SU-DHL-6 (cell line): ENCODE measurements around the gene KLHL29.

Experiments used
- H2AFZ ChIP-seq: fragments of 200-600 bp; sonication (generic); 2 replicates; pipeline ENCODE4 v1.6.1; 2014; ENCODE audit warnings: low read depth, mild to moderate bottlenecking, moderate library complexity, mixed read lengths, antibody characterized with exemption, low read length; ENCODE audit not compliant: severe bottlenecking
- H3F3A ChIP-seq: fragments of 200-600 bp; shearing (Covaris generic); 2 replicates; pipeline ENCODE4 v1.6.0; 2016; ENCODE audit warnings: antibody characterized with exemption, mild to moderate bottlenecking; ENCODE audit not compliant: insufficient read depth
- H3K27ac ChIP-seq: fragments of 200-600 bp; sonication (generic); 2 replicates; pipeline ENCODE4 v1.5.1; 2016; ENCODE audit warnings: low read depth, mild to moderate bottlenecking, low read length, moderate library complexity, mixed read lengths
- H3K27me3 ChIP-seq: fragments of 200-600 bp; sonication (generic), shearing (Covaris generic); 2 replicates; pipeline ENCODE4 v1.6.0; 2014; ENCODE audit warnings: mild to moderate bottlenecking, low read length
- H3K36me3 ChIP-seq: fragments of 200-600 bp; sonication (generic); 2 replicates; pipeline ENCODE4 v1.6.1; 2014; ENCODE audit warnings: mild to moderate bottlenecking, low read length, mixed read lengths
- H3K4me2 ChIP-seq: fragments of 300-600, 200-600 bp; shearing (Covaris generic), sonication (generic); 2 replicates; pipeline ENCODE4 v1.6.0; 2014; ENCODE audit warnings: low read length, low read depth, mild to moderate bottlenecking; ENCODE audit not compliant: poor library complexity, severe bottlenecking
- H3K4me3 ChIP-seq: fragments of 200-600 bp; sonication (generic); 2 replicates; pipeline ENCODE4 v1.5.1; 2014; ENCODE audit warnings: antibody characterized with exemption, low read length, mild to moderate bottlenecking, mixed read lengths; ENCODE audit not compliant: insufficient read depth, poor library complexity, severe bottlenecking
- H3K79me2 ChIP-seq: fragments of 200-600 bp; sonication (generic); 2 replicates; pipeline ENCODE4 v1.6.1; 2014; ENCODE audit warnings: mild to moderate bottlenecking, low read length, moderate library complexity; ENCODE audit not compliant: insufficient read depth
- H3K9ac ChIP-seq: fragments of 200-600 bp; sonication (generic); 2 replicates; pipeline ENCODE4 v1.7.0; 2014; ENCODE audit warnings: mild to moderate bottlenecking, low read length
- H3K9me2 ChIP-seq: fragments of 200-600 bp; sonication (generic); replicated peaks from 2 replicates; pipeline ENCODE4 v1.6.1; 2014; ENCODE audit warnings: low read length; ENCODE audit not compliant: insufficient read depth
- H3K9me3 ChIP-seq: fragments of 200-600 bp; sonication (generic); 2 replicates; pipeline ENCODE4 v1.6.1; 2014; ENCODE audit warnings: low read length, mixed read lengths; ENCODE audit not compliant: insufficient read depth
- H4K20me1 ChIP-seq: fragments of 200-600 bp; sonication (generic); 2 replicates; pipeline ENCODE4 v1.6.1; 2014; ENCODE audit warnings: low read depth, mild to moderate bottlenecking, antibody characterized with exemption, low read length, moderate library complexity, mixed read lengths
- EZH2phosphoT487 ChIP-seq: fragments of 200-600 bp; sonication (generic), shearing (Covaris generic); conservative IDR thresholded peaks from 2 replicates; pipeline ENCODE4 v1.6.1; 2018; ENCODE audit warnings: mild to moderate bottlenecking, antibody characterized with exemption, low read length, moderate library complexity, mixed read lengths
- TF ChIP-seq, protein P1 (sequence below): fragments of 200-600 bp; sonication (generic); IDR thresholded peaks from one replicate; pipeline ENCODE4 v1.5.1; 2017; ENCODE audit warnings: antibody characterized with exemption, mild to moderate bottlenecking, low read length, moderate library complexity; ENCODE audit not compliant: insufficient read depth, poor library complexity, severe bottlenecking

KLHL29 gene

DNA sequence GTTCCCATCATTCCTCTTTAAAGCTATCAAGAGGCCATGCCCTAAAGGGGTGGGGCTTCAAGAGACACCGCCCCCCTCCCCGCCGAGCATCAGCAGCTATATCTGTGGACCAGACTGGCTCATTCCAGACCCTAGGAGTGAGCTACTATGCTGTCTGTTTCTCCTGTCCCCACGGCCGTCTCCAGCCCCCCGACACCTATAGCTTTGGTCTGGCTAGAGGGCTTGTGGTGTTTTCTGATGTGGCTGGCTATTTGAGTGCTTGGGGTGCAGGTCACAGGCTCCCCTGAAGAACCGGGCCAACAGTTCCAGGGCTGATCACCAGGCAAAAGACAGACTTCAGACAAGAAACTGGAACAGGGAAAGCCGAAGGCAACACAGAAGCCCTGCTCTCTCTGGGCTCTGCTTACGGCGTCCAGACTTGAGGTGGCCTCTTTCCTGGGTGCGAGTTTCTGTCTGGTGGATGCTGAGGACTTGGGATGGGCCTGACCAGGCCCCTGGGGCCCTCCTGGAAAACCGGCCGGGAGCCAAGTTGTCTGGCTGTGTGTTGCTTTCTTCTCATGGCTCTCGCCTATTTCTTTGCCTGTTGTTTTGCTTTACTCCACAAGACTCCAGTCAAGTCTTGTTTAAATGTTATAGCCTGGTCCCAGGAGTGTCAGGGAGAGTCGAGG is 83.6 kb downstream of the KLHL29 start:
- Histone ChIP-seq H3K9me2 (no peaks in the 10 kb centered on the region), H3K9ac (no peak overlapping the region), H3K27me3 (no peaks in the 10 kb centered on the region), H3K9me3 (no peaks in the 10 kb centered on the region), H3K36me3 (no peaks in the 10 kb centered on the region), H4K20me1 (no peaks in the 10 kb centered on the region), H3K4me3 (no peak overlapping the region), H3K4me2 (no peak overlapping the region), H3K27ac (no peak overlapping the region), H2AFZ (no peak overlapping the region), H3F3A (no peaks in the 10 kb centered on the region), H3K79me2 (no peaks in the 10 kb centered on the region)
- no peak for TF ChIP-seq EZH2phosphoT487
- TF ChIP-seq, protein P1, sequence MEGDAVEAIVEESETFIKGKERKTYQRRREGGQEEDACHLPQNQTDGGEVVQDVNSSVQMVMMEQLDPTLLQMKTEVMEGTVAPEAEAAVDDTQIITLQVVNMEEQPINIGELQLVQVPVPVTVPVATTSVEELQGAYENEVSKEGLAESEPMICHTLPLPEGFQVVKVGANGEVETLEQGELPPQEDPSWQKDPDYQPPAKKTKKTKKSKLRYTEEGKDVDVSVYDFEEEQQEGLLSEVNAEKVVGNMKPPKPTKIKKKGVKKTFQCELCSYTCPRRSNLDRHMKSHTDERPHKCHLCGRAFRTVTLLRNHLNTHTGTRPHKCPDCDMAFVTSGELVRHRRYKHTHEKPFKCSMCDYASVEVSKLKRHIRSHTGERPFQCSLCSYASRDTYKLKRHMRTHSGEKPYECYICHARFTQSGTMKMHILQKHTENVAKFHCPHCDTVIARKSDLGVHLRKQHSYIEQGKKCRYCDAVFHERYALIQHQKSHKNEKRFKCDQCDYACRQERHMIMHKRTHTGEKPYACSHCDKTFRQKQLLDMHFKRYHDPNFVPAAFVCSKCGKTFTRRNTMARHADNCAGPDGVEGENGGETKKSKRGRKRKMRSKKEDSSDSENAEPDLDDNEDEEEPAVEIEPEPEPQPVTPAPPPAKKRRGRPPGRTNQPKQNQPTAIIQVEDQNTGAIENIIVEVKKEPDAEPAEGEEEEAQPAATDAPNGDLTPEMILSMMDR = no peak

DNA sequence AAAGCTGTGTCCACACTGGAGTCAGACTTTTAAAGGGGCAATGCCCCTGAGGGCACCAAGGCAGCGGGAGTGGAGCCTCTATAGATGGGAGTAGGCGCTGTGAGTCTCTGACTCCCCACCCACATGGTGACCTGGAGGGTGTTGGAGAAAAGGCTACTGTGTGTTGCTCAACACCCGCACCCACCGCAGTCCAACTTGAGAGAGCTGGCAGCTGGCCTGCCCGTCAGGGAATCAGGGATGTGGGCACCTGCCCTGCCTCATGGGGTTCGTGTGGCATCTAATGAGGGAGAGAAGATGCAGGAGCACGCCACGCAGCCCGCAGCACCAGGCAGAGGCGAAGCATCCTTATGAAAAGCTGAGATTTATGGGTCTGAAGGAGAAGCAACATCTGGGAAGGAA is 84.2 kb downstream of the KLHL29 start:
- no peaks in the 10 kb centered on the region for H3K27me3 ChIP-seq

DNA sequence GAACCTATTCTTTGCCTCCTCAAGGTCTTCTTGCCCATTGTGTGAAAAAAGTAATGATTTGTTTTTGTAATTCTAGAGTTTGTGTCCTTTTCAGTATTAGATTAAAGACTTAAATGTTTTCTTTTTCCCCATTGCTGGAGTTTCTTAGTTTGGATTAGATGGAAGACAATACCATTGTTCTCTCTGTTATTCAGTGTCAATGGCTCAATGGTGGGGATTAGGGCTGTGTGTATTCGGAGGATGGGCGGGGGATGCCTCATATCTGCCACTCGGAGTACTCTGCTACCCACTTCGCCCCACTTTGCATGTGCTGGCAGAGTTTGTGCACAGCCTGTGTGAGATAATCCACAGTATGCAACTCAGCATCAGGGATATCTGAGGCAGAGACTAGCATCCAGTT is 90.1 kb downstream of the KLHL29 start:
- Histone ChIP-seq H3K4me2 (no peak overlapping the region), H3F3A (no peaks in the 10 kb centered on the region), H3K4me3 (no peak overlapping the region), H4K20me1 (no peaks in the 10 kb centered on the region), H2AFZ (no peak overlapping the region), H3K27ac (no peak overlapping the region), H3K36me3 (no peaks in the 10 kb centered on the region), H3K79me2 (no peaks in the 10 kb centered on the region), H3K9me2 (no peaks in the 10 kb centered on the region), H3K9ac (no peak overlapping the region), H3K9me3 (no peaks in the 10 kb centered on the region), H3K27me3 (no peaks in the 10 kb centered on the region)
- TF ChIP-seq, protein P1 = no peak

More for the DNA sequence above, 84.2 kb downstream of the KLHL29 start:
- no peaks in the 10 kb centered on the region for H3K79me2 ChIP-seq
- H3K36me3 ChIP-seq = no peaks in the 10 kb centered on the region
- no peaks in the 10 kb centered on the region for H3K9me2 ChIP-seq
- no peaks in the 10 kb centered on the region for H3F3A ChIP-seq
- H2AFZ ChIP-seq = no peak overlapping the region
- TF ChIP-seq, protein P1 = no peak
- no peak for TF ChIP-seq EZH2phosphoT487
- no peaks in the 10 kb centered on the region for H4K20me1 ChIP-seq
- H3K4me3 ChIP-seq = no peak overlapping the region
- H3K9me3 ChIP-seq = no peaks in the 10 kb centered on the region
- H3K27ac ChIP-seq = no peak overlapping the region
- no peak overlapping the region for H3K9ac ChIP-seq
- H3K4me2 ChIP-seq = no peak overlapping the region
